H1 (cell line): ENCODE data around the gene RTTN. TPM values are rescaled to one million over a fixed set of nuclear protein-coding genes. Genes with fewer than 3 reads are reported as not detected.
"Not testable (repeated sequence)": the region's sequence is repeated elsewhere in the genome, so short reads cannot be mapped to it uniquely, and the experiment has no call there.

Source experiments
- CTCF ChIA-PET: fragments of 300-600 bp; sonication (Branson Sonifier 250); formaldehyde crosslinking; loops from one replicate; lab custom pipeline; 2021; ENCODE audit not compliant: partially characterized antibody; lab: Charles Lee
- POLR2A ChIA-PET: fragments of 300-600 bp; sonication (Branson Sonifier 250); formaldehyde crosslinking; loops from one replicate; lab custom pipeline; 2021; ENCODE audit warnings: inconsistent platforms; ENCODE audit not compliant: partially characterized antibody; lab: Charles Lee
- DNase-seq, 2 experiments: peaks; one replicate each; pipeline versions ENCODE4 v3.0.0 to v3.0.0-alpha.2; 2010 to 2022; ENCODE audit warnings: low spot score in 2 of 2, low read depth in 1 of 2, mixed read lengths in 1 of 2
- FAIRE-seq: peaks from 2 replicates; lab custom pipeline; 2011; peaks lifted over from hg19 to GRCh38; lab: Jason Lieb, UNC
- H2AFZ ChIP-seq: 2 replicates; pipeline ENCODE4 v1.8.1; 2012; ENCODE audit warnings: low read length, inconsistent platforms
- H2AK5ac ChIP-seq: 2 replicates; pipeline ENCODE4 v1.6.1; 2013; ENCODE audit warnings: low read depth, low read length
- H2BK120ac ChIP-seq: replicated peaks from 2 replicates; pipeline ENCODE3; 2013; ENCODE audit warnings: low read depth, low read length, inconsistent platforms
- H2BK12ac ChIP-seq: 2 replicates; pipeline ENCODE4 v1.6.1; 2013; ENCODE audit warnings: low read depth, low read length
- H2BK15ac ChIP-seq: 2 replicates; pipeline ENCODE4 v1.6.1; 2013; ENCODE audit warnings: low read length
- H2BK20ac ChIP-seq: 2 replicates; pipeline ENCODE4 v1.6.1; 2013; ENCODE audit warnings: low read length
- H2BK5ac ChIP-seq: 2 replicates; pipeline ENCODE4 v1.6.1; 2013; ENCODE audit warnings: low read depth, low read length
- H3K14ac ChIP-seq: 2 replicates; pipeline ENCODE4 v1.6.1; 2013; ENCODE audit warnings: inconsistent platforms; ENCODE audit not compliant: insufficient read length
- H3K18ac ChIP-seq: 2 replicates; pipeline ENCODE4 v1.6.1; 2013; ENCODE audit warnings: low read length; ENCODE audit errors: extremely low read depth
- H3K23ac ChIP-seq: 2 replicates; pipeline ENCODE4 v1.6.1; 2013; ENCODE audit warnings: inconsistent platforms; ENCODE audit not compliant: insufficient read length
- H3K23me2 ChIP-seq: 2 replicates; pipeline ENCODE4 v1.6.1; 2013; ENCODE audit warnings: low read depth, low read length
- H3K27ac ChIP-seq: 2 replicates; pipeline ENCODE4 v1.6.1; 2011; ENCODE audit warnings: low read depth, low read length, inconsistent platforms
- H3K27me3 ChIP-seq, 4 experiments: replicated peaks in 1 of 4; 1 replicate in 1 of 4; 2 replicates in 3 of 4; pipeline versions ENCODE4 v1.6.1 to v1.8.1; 2011 to 2013; ENCODE audit warnings: low read length in 3 of 4, mild to moderate bottlenecking in 3 of 4, inconsistent platforms in 2 of 4, mixed read lengths in 2 of 4, moderate library complexity in 1 of 4; ENCODE audit not compliant: control insufficient read depth in 3 of 4, insufficient read depth in 3 of 4; ENCODE audit errors: extremely low read depth in 1 of 4
- H3K36me3 ChIP-seq, 4 experiments: 2 replicates each; pipeline versions ENCODE4 v1.6.1 to v1.8.1; 2011 to 2013; ENCODE audit warnings: mild to moderate bottlenecking in 4 of 4, low read length in 3 of 4, moderate library complexity in 2 of 4, control low read depth in 1 of 4, inconsistent platforms in 1 of 4; ENCODE audit not compliant: insufficient read depth in 4 of 4, control insufficient read depth in 2 of 4
- H3K4ac ChIP-seq: replicated peaks from 2 replicates; pipeline ENCODE3; 2013; ENCODE audit warnings: low read length, low read depth, mixed read lengths, inconsistent platforms; ENCODE audit not compliant: insufficient read length
- H3K4me1 ChIP-seq, 4 experiments: replicated peaks in 1 of 4; 1 replicate in 1 of 4; 2 replicates in 3 of 4; pipeline versions ENCODE4 v1.6.1 to v1.8.1; 2011 to 2013; ENCODE audit warnings: low read length in 3 of 4, inconsistent platforms in 2 of 4, mixed read lengths in 1 of 4; ENCODE audit not compliant: insufficient read depth in 4 of 4, control insufficient read depth in 3 of 4
- H3K4me2 ChIP-seq, 2 experiments: 2 replicates each; pipeline versions ENCODE4 v1.6.1 to v1.8.1; 2011 to 2013; ENCODE audit warnings: low read depth in 2 of 2, low read length in 2 of 2, control low read depth in 1 of 2, inconsistent platforms in 1 of 2, mild to moderate bottlenecking in 1 of 2; ENCODE audit not compliant: insufficient read depth in 1 of 2
- H3K4me3 ChIP-seq, 4 experiments: fragments of 200-600, 300-600 bp in 1 of 4; sonication (generic), shearing (Covaris generic), sonication (Bioruptor Twin) in 1 of 4; 2 replicates each; pipeline versions ENCODE4 v1.5.1 to v1.8.1; 2011 to 2016; ENCODE audit warnings: low read length in 4 of 4, low read depth in 3 of 4, control low read depth in 2 of 4, inconsistent platforms in 2 of 4, mild to moderate bottlenecking in 2 of 4, mixed read lengths in 1 of 4, moderate library complexity in 1 of 4; ENCODE audit not compliant: insufficient read depth in 2 of 4; ENCODE audit errors: extremely low read depth in 1 of 4
- H3K56ac ChIP-seq: replicated peaks from 2 replicates; pipeline ENCODE3; 2013; ENCODE audit warnings: low read depth, mild to moderate bottlenecking, mixed read lengths, low read length, inconsistent platforms; ENCODE audit not compliant: insufficient read length
- H3K79me1 ChIP-seq: 2 replicates; pipeline ENCODE4 v1.6.1; 2013; ENCODE audit warnings: low read depth, low read length, control low read depth
- H3K79me2 ChIP-seq, 2 experiments: 2 replicates each; pipeline versions ENCODE4 v1.6.1 to v1.8.1; 2012 to 2013; ENCODE audit warnings: low read length in 2 of 2, mild to moderate bottlenecking in 2 of 2, inconsistent platforms in 1 of 2; ENCODE audit not compliant: insufficient read depth in 2 of 2, control insufficient read depth in 1 of 2
- H3K9ac ChIP-seq, 4 experiments: replicated peaks in 1 of 4; 1 replicate in 1 of 4; 2 replicates in 3 of 4; pipeline versions ENCODE4 v1.6.1 to v1.8.1; 2011 to 2013; ENCODE audit warnings: low read depth in 3 of 4, low read length in 3 of 4, control low read depth in 2 of 4, mild to moderate bottlenecking in 2 of 4, moderate library complexity in 2 of 4, inconsistent platforms in 1 of 4; ENCODE audit errors: extremely low read depth in 1 of 4
- H3K9me3 ChIP-seq, 2 experiments: 2 replicates each; pipeline versions ENCODE4 v1.6.1 to v1.8.1; 2012 to 2013; ENCODE audit warnings: mild to moderate bottlenecking in 2 of 2, moderate library complexity in 2 of 2, control low read depth in 1 of 2, inconsistent platforms in 1 of 2, low read depth in 1 of 2, low read length in 1 of 2, mixed read lengths in 1 of 2; ENCODE audit not compliant: insufficient read depth in 2 of 2
- H4K20me1 ChIP-seq, 2 experiments: replicated peaks in 1 of 2; 2 replicates each; pipeline versions ENCODE3 to v1.8.1; 2011 to 2013; ENCODE audit warnings: inconsistent platforms in 2 of 2, low read length in 2 of 2, mild to moderate bottlenecking in 1 of 2; ENCODE audit not compliant: insufficient read depth in 2 of 2, control insufficient read depth in 1 of 2
- H4K5ac ChIP-seq: 2 replicates; pipeline ENCODE4 v1.6.1; 2013; ENCODE audit warnings: low read length, low read depth, mixed read lengths, inconsistent platforms; ENCODE audit not compliant: insufficient read length
- H4K8ac ChIP-seq: 2 replicates; pipeline ENCODE4 v1.8.0; 2013; ENCODE audit warnings: mild to moderate bottlenecking, moderate library complexity, low read length, inconsistent platforms; ENCODE audit not compliant: insufficient read depth; ENCODE audit errors: extremely low read depth
- H4K91ac ChIP-seq: replicated peaks from 2 replicates; pipeline ENCODE3; 2013; ENCODE audit warnings: low read length, mixed read lengths, inconsistent platforms; ENCODE audit not compliant: insufficient read length
- WGBS, 2 experiments: shearing (Covaris generic) in 1 of 2; methylation state at CpG; one replicate each; pipeline versions ENCODE4 v1.1.6 to v1.1.7; 2013 to 2015; ENCODE audit warnings: low lambda C conversion rate in 2 of 2, mixed read lengths in 2 of 2, inconsistent platforms in 1 of 2, low coverage in 1 of 2, missing lambda C conversion rate in 1 of 2; ENCODE audit not compliant: insufficient replicate concordance in 2 of 2, insufficient coverage in 1 of 2, insufficient read length in 1 of 2; ENCODE audit errors: extremely low coverage in 1 of 2, missing lambda C conversion rate in 1 of 2; 5-methylcytosine and 5-hydroxymethylcytosine counted together
- polyA plus RNA-seq, 7 experiments: library from polyadenylated mRNA; depleted of rRNA in 3 of 7; stranded (reverse) in 5 of 7; unstranded in 2 of 7; fragments of >200 nt in 5 of 7; fragments of 200-250 nt in 2 of 7; gene quantifications; 1 replicate in 5 of 7; 2 replicates in 1 of 7; 4 replicates in 1 of 7; pipeline versions ENCODE4 v1.2.1 to v1.2.3, GENCODE V29; 2011 to 2013; ENCODE audit warnings: missing spikeins in 2 of 7, mixed read lengths in 2 of 7
- total RNA-seq: library from RNA; stranded (reverse); fragmentation: NEBNext Ultra II Directional; extraction: Animal tissue kit (Norgen Biotek cat#: 25700); gene quantifications from 2 replicates; pipeline ENCODE4 v1.2.1, GENCODE V29; 2021

Gene RTTN
- total and polyA plus RNA-seq, 2 of the 8 experiments (the other 6 are each of a cell fraction or from before 2014, with no cell fraction given), result 9.1 to 21.4 TPM

DNA sequence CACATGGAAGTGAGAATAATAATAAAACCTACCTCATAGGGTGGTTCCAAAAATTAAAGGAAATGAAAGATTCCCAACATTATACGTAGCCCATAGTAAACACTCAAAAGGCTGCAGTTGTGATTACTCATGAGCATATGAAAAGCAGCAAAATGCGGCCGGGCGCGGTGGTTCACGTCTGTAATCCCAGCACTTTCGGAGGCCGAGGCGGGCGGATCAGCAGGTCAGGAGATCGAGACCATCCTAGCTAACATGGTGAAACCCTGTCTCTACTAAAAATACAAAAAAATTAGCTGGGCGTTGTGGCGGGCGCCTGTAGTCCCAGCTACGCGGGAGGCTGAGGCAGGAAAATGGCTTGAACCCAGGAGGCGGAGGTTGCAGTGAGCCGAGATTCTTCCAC, 44.4 kb upstream of the RTTN start:
- H4K5ac ChIP-seq, H3K23ac ChIP-seq, H2BK120ac ChIP-seq, H3K4me2 ChIP-seq, H3K9me3 ChIP-seq, H2AK5ac ChIP-seq, H4K91ac ChIP-seq, H3K23me2 ChIP-seq, H3K9ac ChIP-seq, CTCF ChIA-PET, H2BK20ac ChIP-seq, H3K14ac ChIP-seq, H3K4ac ChIP-seq, H3K27me3 ChIP-seq, H3K36me3 ChIP-seq, POLR2A ChIA-PET, H2BK12ac ChIP-seq, H2BK15ac ChIP-seq, H2BK5ac ChIP-seq, H3K79me1 ChIP-seq, H3K4me3 ChIP-seq, H3K79me2 ChIP-seq, H3K56ac ChIP-seq, DNase-seq, FAIRE-seq, H4K8ac ChIP-seq, H3K4me1 ChIP-seq, H4K20me1 ChIP-seq, H2AFZ ChIP-seq, H3K27ac ChIP-seq, H3K18ac ChIP-seq: not testable (repeated sequence)
- WGBS, 2 experiments, result 95% methylated on average over 18 of the region's 18 CpGs; no CpG with 5 or more reads in 1 of the 2 experiments
